Anterior cingulate cortex (tissue), 58 donors: Measurements from ENCODE around the gene P2RX3.

Experiments used
- DNase-seq, 58 donors: peaks; one replicate each; lab custom pipeline; 2025; lab: John Stamatoyannopoulos, UW

Gene P2RX3

GRCh38 chr11:57364851-57365660 lies 26.9 kb downstream of the P2RX3 start:
- peak in 2 of 58 donors; percentile 4 to 5 for DNase-seq

GRCh38 chr11:57368106-57368844 lies 30.1 kb downstream of the P2RX3 start:
- DNase-seq: no peak

- no peak for DNase-seq
These were observed 30.7 kb downstream of the P2RX3 start for GRCh38 chr11:57368845-57369232.

GRCh38 chr11:57370251-57370650 lies 32.1 kb downstream of the P2RX3 start:
- no peak for DNase-seq

- no peak for DNase-seq
These were observed 32.8 kb downstream of the P2RX3 start for GRCh38 chr11:57370941-57371340.

GRCh38 chr11:57373146-57373545 lies 35.0 kb downstream of the P2RX3 start:
- DNase-seq: no peak

- no peak for DNase-seq
These were observed 36.8 kb downstream of the P2RX3 start for GRCh38 chr11:57374966-57375365.

- no peak for DNase-seq
These were observed 37.3 kb downstream of the P2RX3 start for GRCh38 chr11:57375490-57375889.

- DNase-seq: no peak
These were observed 38.2 kb downstream of the P2RX3 start for GRCh38 chr11:57376095-57377090.

GRCh38 chr11:57377107-57377506 lies 39.0 kb downstream of the P2RX3 start:
- DNase-seq: peak in 1 of 58 donors; percentile 1

GRCh38 chr11:57378186-57378585 lies 40.0 kb downstream of the P2RX3 start:
- no peak for DNase-seq

- no peak for DNase-seq
These were observed 41.6 kb downstream of the P2RX3 start for GRCh38 chr11:57379732-57380131.

GRCh38 chr11:57380975-57381374 lies 42.8 kb downstream of the P2RX3 start, which contains the start of gene PRG3:
Gene PRG3 (minus strand): TSS chr11:57381150. CDS start chr11:57380708, 442 bp downstream.
- DNase-seq: no peak

GRCh38 chr11:57386178-57386940 lies 48.2 kb downstream of the P2RX3 start:
- no peak for DNase-seq

GRCh38 chr11:57387289-57388030 lies 49.3 kb downstream of the P2RX3 start:
- peak in 20 of 58 donors; percentile 3 to 56 (median 10) for DNase-seq

- no peak for DNase-seq
These were observed 52.4 kb downstream of the P2RX3 start, which contains the start of gene PRG2 for GRCh38 chr11:57390535-57390934. Gene PRG2 (minus strand): TSS chr11:57390650. CDS start chr11:57389944, 706 bp downstream.

- DNase-seq: no peak
These were observed 53.0 kb downstream of the P2RX3 start for GRCh38 chr11:57391111-57391510.

GRCh38 chr11:57391539-57391938 lies 53.4 kb downstream of the P2RX3 start:
- DNase-seq: no peak
